Stimulated activated CD8-positive, alpha-beta memory T cell treated with anti-CD3 and anti-CD28 coated beads, Interleukin-4, amount 100 ng/mL, for 1 hour (primary cell): ENCODE data around the gene ARHGEF38.

Experiments
- DNase-seq, 2 donors: peaks; one replicate each; pipeline ENCODE4 v3.0.0-alpha.2; 2020; ENCODE audit warnings: low read depth in 2 of 2, low spot score in 1 of 2

Gene ARHGEF38

GRCh38 chr4:105558277-105558676 lies 5.9 kb downstream of the ARHGEF38 start:
- no peak for DNase-seq

GRCh38 chr4:105560421-105560848 lies 8.0 kb downstream of the ARHGEF38 start:
- no peak for DNase-seq

- no peak for DNase-seq
Measured at GRCh38 chr4:105563352-105563751, 10.9 kb downstream of the ARHGEF38 start.

GRCh38 chr4:105568584-105568983 lies 16.2 kb downstream of the ARHGEF38 start:
- no peak for DNase-seq

GRCh38 chr4:105569057-105569865 lies 16.8 kb downstream of the ARHGEF38 start:
- DNase-seq: no peak

GRCh38 chr4:105569866-105570236 lies 17.4 kb downstream of the ARHGEF38 start:
- no peak for DNase-seq

GRCh38 chr4:105572296-105572695 lies 19.9 kb downstream of the ARHGEF38 start:
- DNase-seq: no peak

GRCh38 chr4:105586638-105587328 lies 34.4 kb downstream of the ARHGEF38 start:
- DNase-seq: no peak

- no peak for DNase-seq
Measured at GRCh38 chr4:105587841-105588240, 35.4 kb downstream of the ARHGEF38 start.

- no peak for DNase-seq
Measured at GRCh38 chr4:105588252-105588651, 35.8 kb downstream of the ARHGEF38 start.

GRCh38 chr4:105591573-105591972 lies 39.2 kb downstream of the ARHGEF38 start:
- DNase-seq: no peak

GRCh38 chr4:105594099-105595010 lies 41.9 kb downstream of the ARHGEF38 start:
- DNase-seq: no peak

GRCh38 chr4:105596684-105597083 lies 44.3 kb downstream of the ARHGEF38 start:
- DNase-seq: no peak

GRCh38 chr4:105598052-105598451 lies 45.6 kb downstream of the ARHGEF38 start:
- no peak for DNase-seq

- no peak for DNase-seq
Measured at GRCh38 chr4:105598787-105599186, 46.4 kb downstream of the ARHGEF38 start.

GRCh38 chr4:105599482-105599881 lies 47.1 kb downstream of the ARHGEF38 start:
- no peak for DNase-seq

- no peak for DNase-seq
Measured at GRCh38 chr4:105599932-105600655, 47.7 kb downstream of the ARHGEF38 start.

- DNase-seq: no peak
Measured at GRCh38 chr4:105600951-105601350, 48.5 kb downstream of the ARHGEF38 start.

- DNase-seq: no peak
Measured at GRCh38 chr4:105601406-105601805, 49.0 kb downstream of the ARHGEF38 start.

GRCh38 chr4:105603158-105603557 lies 50.7 kb downstream of the ARHGEF38 start:
- DNase-seq: no peak

- no peak for DNase-seq
Measured at GRCh38 chr4:105605493-105605892, 53.1 kb downstream of the ARHGEF38 start.
